Right atrium auricular region (tissue), 2 donors: ENCODE results near the gene DEXI. TPM values are rescaled to one million over a fixed set of nuclear protein-coding genes. Genes with fewer than 3 reads are reported as not detected.

Experiments used
- DNase-seq: peaks from one replicate; pipeline ENCODE4 v3.0.0-alpha.2; 2019; ENCODE audit warnings: low spot score
- H3K27ac ChIP-seq, 2 donors: fragments of 200-600 bp; sonication (generic); 1 replicate in 1 of 2; 2 replicates in 1 of 2; pipeline ENCODE4 v1.5.1; 2016 to 2019
- H3K27me3 ChIP-seq, 2 donors: fragments of 200-600 bp; sonication (generic); one replicate each; pipeline versions ENCODE4 v1.5.1 to v1.6.0; 2017 to 2019
- H3K36me3 ChIP-seq: fragments of 200-600 bp; sonication (generic); one replicate; pipeline ENCODE4 v1.5.1; 2016
- H3K4me1 ChIP-seq, 2 donors: fragments of 200-600 bp; sonication (generic); one replicate each; pipeline versions ENCODE4 v1.5.1 to v1.6.0; 2017 to 2019
- H3K4me3 ChIP-seq, 2 donors: fragments of 200-600 bp; sonication (generic); 1 replicate in 1 of 2; 2 replicates in 1 of 2; pipeline ENCODE4 v1.5.1; 2017 to 2019; ENCODE audit warnings: mild to moderate bottlenecking in 1 of 2, moderate library complexity in 1 of 2
- H3K9me3 ChIP-seq, 2 donors: fragments of 200-600 bp; sonication (generic); one replicate each; pipeline ENCODE4 v1.5.1; 2019
- total RNA-seq, 2 donors: library from RNA; depleted of rRNA; stranded (reverse); fragments of >200 nt; gene quantifications; one replicate each; pipeline ENCODE4 v1.1.0, GENCODE V29; 2016
- TF ChIP-seq, protein P1 (sequence below), 2 donors: fragments of 200-600 bp; sonication (generic); IDR thresholded peaks; one replicate each; pipeline ENCODE4 v1.5.1; 2019; ENCODE audit warnings: antibody characterized with exemption in 2 of 2

The DEXI gene
- total RNA-seq, 2 donors from 2014 or later: 129 to 164 TPM

DNA sequence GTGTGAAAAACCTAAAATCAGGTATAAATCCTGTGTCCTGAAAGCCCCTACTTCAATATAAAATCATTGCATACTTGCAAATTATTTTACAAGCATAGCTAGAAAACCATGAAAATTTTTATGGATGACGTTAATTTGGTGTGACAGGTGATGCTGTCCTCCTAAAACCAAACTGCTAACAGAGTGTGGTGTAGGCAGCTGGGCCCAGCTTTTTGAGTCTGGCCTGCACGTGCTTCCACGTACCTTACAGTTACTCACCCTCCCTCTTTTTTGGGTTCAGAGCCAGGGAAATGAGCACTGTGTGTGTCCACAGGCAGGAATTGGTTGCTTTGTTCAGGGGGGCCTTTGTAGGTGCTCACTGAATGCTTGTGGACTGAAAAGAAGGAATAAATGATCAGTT is 38.5 kb upstream of the DEXI start:
- H3K27me3 ChIP-seq: no peaks in the 10 kb centered on the region
- H3K9me3 ChIP-seq: no peaks in the 10 kb centered on the region
- H3K4me1 ChIP-seq: peaks cover 0 to 11% of the 10 kb centered on the region in 2 donors
- peak overlapping the region in 1 of 2 donors; percentile 62 for H3K27ac ChIP-seq
- H3K4me3 ChIP-seq: no peak overlapping the region
- TF ChIP-seq, protein P1, sequence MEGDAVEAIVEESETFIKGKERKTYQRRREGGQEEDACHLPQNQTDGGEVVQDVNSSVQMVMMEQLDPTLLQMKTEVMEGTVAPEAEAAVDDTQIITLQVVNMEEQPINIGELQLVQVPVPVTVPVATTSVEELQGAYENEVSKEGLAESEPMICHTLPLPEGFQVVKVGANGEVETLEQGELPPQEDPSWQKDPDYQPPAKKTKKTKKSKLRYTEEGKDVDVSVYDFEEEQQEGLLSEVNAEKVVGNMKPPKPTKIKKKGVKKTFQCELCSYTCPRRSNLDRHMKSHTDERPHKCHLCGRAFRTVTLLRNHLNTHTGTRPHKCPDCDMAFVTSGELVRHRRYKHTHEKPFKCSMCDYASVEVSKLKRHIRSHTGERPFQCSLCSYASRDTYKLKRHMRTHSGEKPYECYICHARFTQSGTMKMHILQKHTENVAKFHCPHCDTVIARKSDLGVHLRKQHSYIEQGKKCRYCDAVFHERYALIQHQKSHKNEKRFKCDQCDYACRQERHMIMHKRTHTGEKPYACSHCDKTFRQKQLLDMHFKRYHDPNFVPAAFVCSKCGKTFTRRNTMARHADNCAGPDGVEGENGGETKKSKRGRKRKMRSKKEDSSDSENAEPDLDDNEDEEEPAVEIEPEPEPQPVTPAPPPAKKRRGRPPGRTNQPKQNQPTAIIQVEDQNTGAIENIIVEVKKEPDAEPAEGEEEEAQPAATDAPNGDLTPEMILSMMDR (IDR thresholded peaks at IDR 0.05): no peak
- no peak for DNase-seq
- peaks cover 46% of the 10 kb centered on the region for H3K36me3 ChIP-seq

DNA sequence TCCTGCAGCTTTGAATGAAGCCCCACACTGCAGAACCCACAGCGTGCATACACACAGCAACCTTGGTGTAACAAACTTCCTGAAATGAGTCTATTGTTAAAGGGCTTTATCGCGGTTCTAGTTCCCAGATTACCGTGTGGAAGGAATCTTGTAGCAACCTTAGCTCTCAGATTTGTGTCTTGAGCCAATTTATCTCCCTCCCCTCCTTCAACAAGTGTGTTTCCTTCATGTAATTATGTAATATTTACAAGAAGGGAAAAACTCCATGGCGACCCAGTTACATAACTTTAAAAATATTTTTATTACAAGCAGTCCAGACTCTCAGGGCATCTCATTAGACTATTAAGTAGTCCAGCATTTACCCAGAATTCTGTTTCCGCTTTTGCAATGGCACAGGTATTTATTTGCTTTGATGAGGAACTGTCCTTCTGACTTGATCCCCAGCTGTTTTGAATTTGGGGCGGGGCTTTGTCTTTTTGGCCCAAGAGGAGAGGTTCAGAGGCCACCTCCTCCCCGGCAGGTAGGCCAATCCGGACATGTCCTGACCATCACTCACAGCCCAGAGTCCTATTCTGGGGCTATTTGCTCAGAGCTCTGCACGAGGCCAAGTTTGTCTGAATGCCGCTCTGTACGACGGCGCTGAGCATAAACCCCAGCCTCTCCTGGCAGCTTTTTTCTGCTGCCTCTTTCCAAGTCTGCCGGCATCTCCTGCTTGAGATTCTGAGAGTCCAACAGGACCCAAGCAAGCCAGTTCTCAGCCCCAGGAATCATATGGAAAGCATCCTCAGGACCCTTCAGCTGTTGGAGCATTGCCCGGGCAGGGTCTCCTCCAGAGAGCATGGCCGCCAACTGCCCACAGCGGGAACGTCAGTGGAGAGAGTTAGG is 37.7 kb upstream of the DEXI start:
- peak; percentile 73 for DNase-seq
- H3K27ac ChIP-seq: peak overlapping the region; percentile 38 to 62
- H3K36me3 ChIP-seq: peaks cover 52% of the 10 kb centered on the region
- H3K9me3 ChIP-seq: no peaks in the 10 kb centered on the region
- TF ChIP-seq, protein P1 (IDR thresholded peaks at IDR 0.05): no peak
- H3K27me3 ChIP-seq: no peaks in the 10 kb centered on the region
- H3K4me3 ChIP-seq: no peak overlapping the region
- peaks cover 0 to 11% of the 10 kb centered on the region in 2 donors for H3K4me1 ChIP-seq

DNA sequence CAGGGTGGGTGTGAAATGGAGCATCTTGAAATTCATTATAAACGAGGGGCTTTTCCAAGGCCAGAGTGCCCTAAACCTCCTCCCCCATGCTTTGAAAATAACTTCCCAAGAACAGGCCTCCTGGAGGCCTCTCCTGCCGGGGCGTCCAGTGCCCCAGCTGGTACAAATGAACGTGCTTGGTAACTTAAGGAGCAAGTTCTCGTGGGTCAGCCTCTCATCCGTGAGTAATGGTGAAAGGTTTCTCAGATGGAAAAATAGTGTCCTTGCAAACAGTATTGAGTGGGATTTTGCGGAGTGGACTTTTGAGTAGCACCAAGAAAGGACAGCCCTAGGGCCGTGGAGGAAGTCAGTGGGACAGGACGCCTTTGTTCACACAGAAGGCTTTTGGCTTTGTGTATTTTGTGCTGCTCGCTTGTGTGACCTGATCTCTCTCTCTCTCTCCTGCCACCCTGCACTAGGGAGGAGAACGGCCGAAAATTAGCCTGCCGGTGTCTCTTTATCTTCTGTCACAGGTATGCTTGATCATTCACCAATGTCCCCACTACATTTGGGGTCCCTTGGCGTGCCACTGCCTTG is 36.7 kb upstream of the DEXI start:
- Histone ChIP-seq H3K36me3 (peaks cover 62% of the 10 kb centered on the region), H3K9me3 (no peaks in the 10 kb centered on the region), H3K4me3 (no peak overlapping the region), H3K4me1 (peaks cover 0 to 11% of the 10 kb centered on the region in 2 donors), H3K27ac (no peak overlapping the region), H3K27me3 (no peaks in the 10 kb centered on the region)
- DNase-seq: no peak
- TF ChIP-seq, protein P1 (IDR thresholded peaks at IDR 0.05): no peak

DNA sequence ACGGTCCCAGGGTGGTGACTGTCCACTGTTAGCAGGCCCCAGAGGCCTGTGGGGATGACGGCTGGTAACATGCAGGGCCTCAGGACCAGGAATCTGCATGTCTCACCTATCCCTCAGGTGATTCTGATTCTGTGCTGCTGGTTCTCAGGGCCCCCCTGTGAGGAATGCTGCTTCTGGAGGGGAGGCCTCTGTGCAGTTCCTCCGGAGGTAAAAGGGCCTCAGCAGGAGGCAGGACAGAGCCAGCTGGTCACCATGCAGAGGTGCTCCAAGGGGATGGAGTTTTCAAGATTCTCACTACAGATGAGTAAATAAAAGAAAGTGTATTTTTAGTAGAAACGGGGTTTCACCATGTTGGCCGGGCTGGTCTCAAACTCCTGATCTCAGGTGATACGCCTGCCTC is 35.9 kb upstream of the DEXI start:
- Histone ChIP-seq H3K4me3 (no peak overlapping the region), H3K4me1 (peaks cover 0 to 11% of the 10 kb centered on the region in 2 donors), H3K27me3 (no peaks in the 10 kb centered on the region), H3K36me3 (peaks cover 68% of the 10 kb centered on the region), H3K27ac (no peak overlapping the region), H3K9me3 (no peaks in the 10 kb centered on the region)
- TF ChIP-seq, protein P1 (IDR thresholded peaks at IDR 0.05): no peak
- DNase-seq: no peak

DNA sequence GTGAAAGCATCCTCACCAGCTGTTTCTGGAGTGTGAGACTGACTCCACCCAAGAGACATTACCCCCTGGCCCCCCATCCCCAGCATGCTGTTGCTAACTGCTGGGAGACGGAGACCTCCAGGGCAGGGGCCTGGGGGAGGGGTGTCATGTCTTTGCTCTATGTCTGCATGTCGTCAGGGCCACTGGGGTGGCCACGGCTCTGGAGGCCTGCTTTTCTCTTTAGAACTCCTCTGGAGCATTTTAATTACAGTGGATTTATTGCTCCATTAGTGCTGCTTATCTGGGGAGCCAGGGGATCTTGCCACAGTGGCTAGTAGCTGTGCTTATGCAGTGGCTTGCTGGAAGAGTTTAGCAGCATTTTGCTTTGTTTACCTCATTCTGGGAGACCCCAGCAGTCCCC is 34.4 kb upstream of the DEXI start:
- Histone ChIP-seq H3K4me3 (no peak overlapping the region), H3K27ac (no peak overlapping the region), H3K4me1 (peaks cover 0 to 8% of the 10 kb centered on the region in 2 donors), H3K9me3 (no peaks in the 10 kb centered on the region), H3K27me3 (no peaks in the 10 kb centered on the region), H3K36me3 (peaks cover 73% of the 10 kb centered on the region)
- DNase-seq: no peak
- TF ChIP-seq, protein P1 (IDR thresholded peaks at IDR 0.05): no peak
